BLaER1 treated with 17β-estradiol and CSF1 and Interleukin-3, amounts not matched to agents 10 nM and 100 nM (cell line): ENCODE results near the gene PLSCR1.
A peak's percentile ranks its signal among the peaks of the same experiment; 100 is the strongest.

ENCODE experiments used
- H3K27ac ChIP-seq, 11 experiments: shearing (Covaris generic); formaldehyde crosslinking; 2 replicates each; pipeline ENCODE4 v1.8.1; 2022
- H3K27me3 ChIP-seq, 11 experiments: shearing (Covaris generic); formaldehyde crosslinking; 2 replicates each; pipeline ENCODE4 v1.8.1; 2022
- H3K36me3 ChIP-seq, 11 experiments: shearing (Covaris generic); formaldehyde crosslinking; 2 replicates each; pipeline ENCODE4 v1.8.1; 2022
- H3K4me1 ChIP-seq, 10 experiments: shearing (Covaris generic); formaldehyde crosslinking; 2 replicates each; pipeline ENCODE4 v1.8.1; 2022
- H3K4me2 ChIP-seq, 11 experiments: shearing (Covaris generic); formaldehyde crosslinking; 2 replicates each; pipeline ENCODE4 v1.8.1; 2022
- H3K4me3 ChIP-seq, 10 experiments: shearing (Covaris generic); formaldehyde crosslinking; 2 replicates each; pipeline ENCODE4 v1.8.1; 2022
- H3K9ac ChIP-seq, 11 experiments: shearing (Covaris generic); formaldehyde crosslinking; 2 replicates each; pipeline ENCODE4 v1.8.1; 2022
- H3K9me3 ChIP-seq, 11 experiments: shearing (Covaris generic); formaldehyde crosslinking; replicated peaks in 1 of 11; 2 replicates each; pipeline ENCODE4 v1.8.1; 2022
- H4K20me1 ChIP-seq, 11 experiments: shearing (Covaris generic); formaldehyde crosslinking; 2 replicates each; pipeline ENCODE4 v1.8.1; 2022
- Cebpa-rat ChIP-seq, 11 experiments: shearing (Covaris generic); IDR thresholded peaks; 2 replicates each; pipeline ENCODE4 v1.8.1; 2022

Gene PLSCR1

GRCh38 chr3:146544929-146545528, 622 bp upstream of the PLSCR1 start:
- peak overlapping the region; percentile 66 to 99 (median 92); a peak in 21 of 22 replicates for H3K9ac ChIP-seq
- H3K27me3 ChIP-seq = no peaks in the 10 kb centered on the region
- H3K4me2 ChIP-seq = peak overlapping the region; percentile 52 to 89 (median 72)
- H3K27ac ChIP-seq = peak overlapping the region; percentile 76 to 99 (median 95)
- no peak for TF ChIP-seq Cebpa-rat (IDR thresholded peaks at IDR 0.05)
- H3K4me3 ChIP-seq = peak overlapping the region; percentile 72 to 97 (median 87); a peak in 19 of 20 replicates
- H4K20me1 ChIP-seq = peaks cover 0 to 21% (median 7%) of the 10 kb centered on the region in 11 experiments; a peak in 5 of 22 replicates
- H3K4me1 ChIP-seq = peaks cover 33 to 54% (median 48%) of the 10 kb centered on the region in 10 experiments
- no peaks in the 10 kb centered on the region for H3K9me3 ChIP-seq
- peaks cover 0 to 19% (median 0%) of the 10 kb centered on the region in 11 experiments; a peak in 6 of 22 replicates for H3K36me3 ChIP-seq

- peaks cover 43 to 58% (median 49%) of the 10 kb centered on the region in 10 experiments for H3K4me1 ChIP-seq
- no peaks in the 10 kb centered on the region for H3K27me3 ChIP-seq
- peak overlapping the region; percentile 91 to 99 (median 96) for H3K9ac ChIP-seq
- peak overlapping the region; percentile 72 to 97 (median 87) for H3K4me3 ChIP-seq
- peaks cover 0 to 12% (median 7%) of the 10 kb centered on the region in 11 experiments; a peak in 12 of 22 replicates for H3K9me3 ChIP-seq
- peak overlapping the region; percentile 93 to 100 (median 97) for H3K27ac ChIP-seq
- no peak for TF ChIP-seq Cebpa-rat (IDR thresholded peaks at IDR 0.05)
- H3K36me3 ChIP-seq = peaks cover 8 to 33% (median 14%) of the 10 kb centered on the region in 11 experiments; a peak in 20 of 22 replicates
- H4K20me1 ChIP-seq = peaks cover 0 to 36% (median 14%) of the 10 kb centered on the region in 11 experiments; a peak in 10 of 22 replicates
- peak overlapping the region; percentile 84 to 98 (median 91) for H3K4me2 ChIP-seq
These were observed 876 bp downstream of the PLSCR1 start for GRCh38 chr3:146543461-146544001.

GRCh38 chr3:146542978-146543377, 1.4 kb downstream of the PLSCR1 start:
- H3K4me3 ChIP-seq = peak overlapping the region; percentile 72 to 97 (median 87)
- H3K4me1 ChIP-seq = peaks cover 47 to 58% (median 50%) of the 10 kb centered on the region in 10 experiments
- H4K20me1 ChIP-seq = peaks cover 0 to 41% (median 14%) of the 10 kb centered on the region in 11 experiments; a peak in 11 of 22 replicates
- peaks cover 0 to 12% (median 7%) of the 10 kb centered on the region in 11 experiments; a peak in 12 of 22 replicates for H3K9me3 ChIP-seq
- H3K36me3 ChIP-seq = peaks cover 8 to 38% (median 20%) of the 10 kb centered on the region in 11 experiments; a peak in 20 of 22 replicates
- H3K27me3 ChIP-seq = no peaks in the 10 kb centered on the region
- peak overlapping the region; percentile 93 to 100 (median 97) for H3K27ac ChIP-seq
- TF ChIP-seq Cebpa-rat (IDR thresholded peaks at IDR 0.05) = no peak
- peak overlapping the region; percentile 91 to 99 (median 96) for H3K9ac ChIP-seq
- H3K4me2 ChIP-seq = peak overlapping the region; percentile 84 to 98 (median 91)

GRCh38 chr3:146542179-146542578, 2.2 kb downstream of the PLSCR1 start:
- peaks cover 0 to 49% (median 18%) of the 10 kb centered on the region in 11 experiments; a peak in 13 of 22 replicates for H4K20me1 ChIP-seq
- TF ChIP-seq Cebpa-rat (IDR thresholded peaks at IDR 0.05) = peak in 1 of 11 experiments; percentile 19; a peak in 1 of 22 replicates
- H3K4me1 ChIP-seq = peaks cover 48 to 63% (median 51%) of the 10 kb centered on the region in 10 experiments
- H3K36me3 ChIP-seq = peaks cover 15 to 46% (median 28%) of the 10 kb centered on the region in 11 experiments; a peak in 20 of 22 replicates
- peak overlapping the region in 7 of 10 experiments; percentile 85 to 97 (median 92); a peak in 14 of 20 replicates for H3K4me3 ChIP-seq
- H3K9me3 ChIP-seq = peaks cover 0 to 17% (median 7%) of the 10 kb centered on the region in 11 experiments; a peak in 12 of 22 replicates
- H3K27me3 ChIP-seq = no peaks in the 10 kb centered on the region
- peak overlapping the region in 8 of 11 experiments; percentile 3 to 100 (median 96); a peak in 11 of 22 replicates for H3K27ac ChIP-seq
- peak overlapping the region; percentile 84 to 98 (median 91) for H3K4me2 ChIP-seq
- H3K9ac ChIP-seq = peak overlapping the region in 4 of 11 experiments; percentile 96 to 99 (median 98); a peak in 6 of 22 replicates

GRCh38 chr3:146540978-146541377, 3.4 kb downstream of the PLSCR1 start:
- TF ChIP-seq Cebpa-rat (IDR thresholded peaks at IDR 0.05) = no peak
- Histone ChIP-seq H4K20me1 (peaks cover 0 to 61% (median 25%) of the 10 kb centered on the region in 11 experiments; a peak in 13 of 22 replicates), H3K4me2 (peak overlapping the region in 10 of 11 experiments; percentile 30 to 98 (median 91); a peak in 16 of 22 replicates), H3K36me3 (peaks cover 15 to 57% (median 36%) of the 10 kb centered on the region in 11 experiments; a peak in 20 of 22 replicates), H3K27ac (peak overlapping the region in 6 of 11 experiments; percentile 40 to 100 (median 72); a peak in 9 of 22 replicates), H3K4me3 (peak overlapping the region in 4 of 10 experiments; percentile 85 to 97 (median 94); a peak in 8 of 20 replicates), H3K27me3 (no peaks in the 10 kb centered on the region), H3K9me3 (peaks cover 0 to 18% (median 7%) of the 10 kb centered on the region in 11 experiments; a peak in 12 of 22 replicates), H3K9ac (peak overlapping the region in 3 of 11 experiments; percentile 96 to 99 (median 98); a peak in 6 of 22 replicates), H3K4me1 (peaks cover 40 to 61% (median 48%) of the 10 kb centered on the region in 10 experiments)

GRCh38 chr3:146540236-146540635, 4.2 kb downstream of the PLSCR1 start:
- H3K4me3 ChIP-seq = peak overlapping the region in 3 of 10 experiments; percentile 85 to 97 (median 92); a peak in 6 of 20 replicates
- H3K36me3 ChIP-seq = peaks cover 15 to 64% (median 40%) of the 10 kb centered on the region in 11 experiments; a peak in 20 of 22 replicates
- H3K9ac ChIP-seq = peak overlapping the region in 3 of 11 experiments; percentile 96 to 99 (median 98); a peak in 8 of 22 replicates
- H4K20me1 ChIP-seq = peaks cover 0 to 69% (median 25%) of the 10 kb centered on the region in 11 experiments; a peak in 13 of 22 replicates
- H3K9me3 ChIP-seq = peaks cover 0 to 18% (median 7%) of the 10 kb centered on the region in 11 experiments; a peak in 12 of 22 replicates
- no peak for TF ChIP-seq Cebpa-rat (IDR thresholded peaks at IDR 0.05)
- peak overlapping the region in 6 of 11 experiments; percentile 40 to 100 (median 72); a peak in 10 of 22 replicates for H3K27ac ChIP-seq
- peak overlapping the region; percentile 1 to 98 (median 91); a peak in 17 of 22 replicates for H3K4me2 ChIP-seq
- H3K4me1 ChIP-seq = peaks cover 32 to 57% (median 41%) of the 10 kb centered on the region in 10 experiments
- H3K27me3 ChIP-seq = no peaks in the 10 kb centered on the region

GRCh38 chr3:146539315-146539714, 5.1 kb downstream of the PLSCR1 start:
- H3K4me2 ChIP-seq = peak overlapping the region in 3 of 11 experiments; percentile 91 to 98 (median 94); a peak in 7 of 22 replicates
- peaks cover 30 to 64% (median 37%) of the 10 kb centered on the region in 10 experiments for H3K4me1 ChIP-seq

More at GRCh38 chr3:146539315-146539714, 5.1 kb downstream of the PLSCR1 start:
- peaks cover 0 to 78% (median 25%) of the 10 kb centered on the region in 11 experiments; a peak in 13 of 22 replicates for H4K20me1 ChIP-seq
- H3K9ac ChIP-seq = peak overlapping the region in 2 of 11 experiments; percentile 98 to 99; a peak in 4 of 22 replicates
- no peak for TF ChIP-seq Cebpa-rat (IDR thresholded peaks at IDR 0.05)
- peaks cover 0 to 18% (median 7%) of the 10 kb centered on the region in 11 experiments; a peak in 12 of 22 replicates for H3K9me3 ChIP-seq
- H3K27ac ChIP-seq = peak overlapping the region in 4 of 11 experiments; percentile 35 to 100 (median 96); a peak in 6 of 22 replicates
- H3K27me3 ChIP-seq = no peaks in the 10 kb centered on the region
- peak overlapping the region in 4 of 10 experiments; percentile 32 to 97 (median 88); a peak in 6 of 20 replicates for H3K4me3 ChIP-seq
- peaks cover 15 to 74% (median 49%) of the 10 kb centered on the region in 11 experiments; a peak in 20 of 22 replicates for H3K36me3 ChIP-seq
